H1 (cell line): ENCODE results near the gene ZNF391. TPM values are rescaled to one million over a fixed set of nuclear protein-coding genes. Genes with fewer than 3 reads are reported as not detected.

Experiments
- CTCF ChIA-PET: fragments of 300-600 bp; sonication (Branson Sonifier 250); formaldehyde crosslinking; loops from one replicate; lab custom pipeline; 2021; ENCODE audit not compliant: partially characterized antibody; lab: Charles Lee
- POLR2A ChIA-PET: fragments of 300-600 bp; sonication (Branson Sonifier 250); formaldehyde crosslinking; loops from one replicate; lab custom pipeline; 2021; ENCODE audit warnings: inconsistent platforms; ENCODE audit not compliant: partially characterized antibody; lab: Charles Lee
- DNase-seq, 2 experiments: peaks; one replicate each; pipeline versions ENCODE4 v3.0.0 to v3.0.0-alpha.2; 2010 to 2022; ENCODE audit warnings: low spot score in 2 of 2, low read depth in 1 of 2, mixed read lengths in 1 of 2
- FAIRE-seq: peaks from 2 replicates; lab custom pipeline; 2011; peaks lifted over from hg19 to GRCh38; lab: Jason Lieb, UNC
- H2AFZ ChIP-seq: 2 replicates; pipeline ENCODE4 v1.8.1; 2012; ENCODE audit warnings: low read length, inconsistent platforms
- H2AK5ac ChIP-seq: 2 replicates; pipeline ENCODE4 v1.6.1; 2013; ENCODE audit warnings: low read depth, low read length
- H2BK120ac ChIP-seq: replicated peaks from 2 replicates; pipeline ENCODE3; 2013; ENCODE audit warnings: low read depth, low read length, inconsistent platforms
- H2BK12ac ChIP-seq: 2 replicates; pipeline ENCODE4 v1.6.1; 2013; ENCODE audit warnings: low read depth, low read length
- H2BK15ac ChIP-seq: 2 replicates; pipeline ENCODE4 v1.6.1; 2013; ENCODE audit warnings: low read length
- H2BK20ac ChIP-seq: 2 replicates; pipeline ENCODE4 v1.6.1; 2013; ENCODE audit warnings: low read length
- H2BK5ac ChIP-seq: 2 replicates; pipeline ENCODE4 v1.6.1; 2013; ENCODE audit warnings: low read depth, low read length
- H3K14ac ChIP-seq: 2 replicates; pipeline ENCODE4 v1.6.1; 2013; ENCODE audit warnings: inconsistent platforms; ENCODE audit not compliant: insufficient read length
- H3K18ac ChIP-seq: 2 replicates; pipeline ENCODE4 v1.6.1; 2013; ENCODE audit warnings: low read length; ENCODE audit errors: extremely low read depth
- H3K23ac ChIP-seq: 2 replicates; pipeline ENCODE4 v1.6.1; 2013; ENCODE audit warnings: inconsistent platforms; ENCODE audit not compliant: insufficient read length
- H3K23me2 ChIP-seq: 2 replicates; pipeline ENCODE4 v1.6.1; 2013; ENCODE audit warnings: low read depth, low read length
- H3K27ac ChIP-seq: 2 replicates; pipeline ENCODE4 v1.6.1; 2011; ENCODE audit warnings: low read depth, low read length, inconsistent platforms
- H3K27me3 ChIP-seq, 4 experiments: replicated peaks in 1 of 4; 1 replicate in 1 of 4; 2 replicates in 3 of 4; pipeline versions ENCODE4 v1.6.1 to v1.8.1; 2011 to 2013; ENCODE audit warnings: low read length in 3 of 4, mild to moderate bottlenecking in 3 of 4, inconsistent platforms in 2 of 4, mixed read lengths in 2 of 4, moderate library complexity in 1 of 4; ENCODE audit not compliant: control insufficient read depth in 3 of 4, insufficient read depth in 3 of 4; ENCODE audit errors: extremely low read depth in 1 of 4
- H3K36me3 ChIP-seq, 4 experiments: 2 replicates each; pipeline versions ENCODE4 v1.6.1 to v1.8.1; 2011 to 2013; ENCODE audit warnings: mild to moderate bottlenecking in 4 of 4, low read length in 3 of 4, moderate library complexity in 2 of 4, control low read depth in 1 of 4, inconsistent platforms in 1 of 4; ENCODE audit not compliant: insufficient read depth in 4 of 4, control insufficient read depth in 2 of 4
- H3K4ac ChIP-seq: replicated peaks from 2 replicates; pipeline ENCODE3; 2013; ENCODE audit warnings: low read length, low read depth, mixed read lengths, inconsistent platforms; ENCODE audit not compliant: insufficient read length
- H3K4me1 ChIP-seq, 4 experiments: replicated peaks in 1 of 4; 1 replicate in 1 of 4; 2 replicates in 3 of 4; pipeline versions ENCODE4 v1.6.1 to v1.8.1; 2011 to 2013; ENCODE audit warnings: low read length in 3 of 4, inconsistent platforms in 2 of 4, mixed read lengths in 1 of 4; ENCODE audit not compliant: insufficient read depth in 4 of 4, control insufficient read depth in 3 of 4
- H3K4me2 ChIP-seq, 2 experiments: 2 replicates each; pipeline versions ENCODE4 v1.6.1 to v1.8.1; 2011 to 2013; ENCODE audit warnings: low read depth in 2 of 2, low read length in 2 of 2, control low read depth in 1 of 2, inconsistent platforms in 1 of 2, mild to moderate bottlenecking in 1 of 2; ENCODE audit not compliant: insufficient read depth in 1 of 2
- H3K4me3 ChIP-seq, 4 experiments: fragments of 200-600, 300-600 bp in 1 of 4; sonication (generic), shearing (Covaris generic), sonication (Bioruptor Twin) in 1 of 4; 2 replicates each; pipeline versions ENCODE4 v1.5.1 to v1.8.1; 2011 to 2016; ENCODE audit warnings: low read length in 4 of 4, low read depth in 3 of 4, control low read depth in 2 of 4, inconsistent platforms in 2 of 4, mild to moderate bottlenecking in 2 of 4, mixed read lengths in 1 of 4, moderate library complexity in 1 of 4; ENCODE audit not compliant: insufficient read depth in 2 of 4; ENCODE audit errors: extremely low read depth in 1 of 4
- H3K56ac ChIP-seq: replicated peaks from 2 replicates; pipeline ENCODE3; 2013; ENCODE audit warnings: low read depth, mild to moderate bottlenecking, mixed read lengths, low read length, inconsistent platforms; ENCODE audit not compliant: insufficient read length
- H3K79me1 ChIP-seq: 2 replicates; pipeline ENCODE4 v1.6.1; 2013; ENCODE audit warnings: low read depth, low read length, control low read depth
- H3K79me2 ChIP-seq, 2 experiments: 2 replicates each; pipeline versions ENCODE4 v1.6.1 to v1.8.1; 2012 to 2013; ENCODE audit warnings: low read length in 2 of 2, mild to moderate bottlenecking in 2 of 2, inconsistent platforms in 1 of 2; ENCODE audit not compliant: insufficient read depth in 2 of 2, control insufficient read depth in 1 of 2
- H3K9ac ChIP-seq, 4 experiments: replicated peaks in 1 of 4; 1 replicate in 1 of 4; 2 replicates in 3 of 4; pipeline versions ENCODE4 v1.6.1 to v1.8.1; 2011 to 2013; ENCODE audit warnings: low read depth in 3 of 4, low read length in 3 of 4, control low read depth in 2 of 4, mild to moderate bottlenecking in 2 of 4, moderate library complexity in 2 of 4, inconsistent platforms in 1 of 4; ENCODE audit errors: extremely low read depth in 1 of 4
- H3K9me3 ChIP-seq, 2 experiments: 2 replicates each; pipeline versions ENCODE4 v1.6.1 to v1.8.1; 2012 to 2013; ENCODE audit warnings: mild to moderate bottlenecking in 2 of 2, moderate library complexity in 2 of 2, control low read depth in 1 of 2, inconsistent platforms in 1 of 2, low read depth in 1 of 2, low read length in 1 of 2, mixed read lengths in 1 of 2; ENCODE audit not compliant: insufficient read depth in 2 of 2
- H4K20me1 ChIP-seq, 2 experiments: replicated peaks in 1 of 2; 2 replicates each; pipeline versions ENCODE3 to v1.8.1; 2011 to 2013; ENCODE audit warnings: inconsistent platforms in 2 of 2, low read length in 2 of 2, mild to moderate bottlenecking in 1 of 2; ENCODE audit not compliant: insufficient read depth in 2 of 2, control insufficient read depth in 1 of 2
- H4K5ac ChIP-seq: 2 replicates; pipeline ENCODE4 v1.6.1; 2013; ENCODE audit warnings: low read length, low read depth, mixed read lengths, inconsistent platforms; ENCODE audit not compliant: insufficient read length
- H4K8ac ChIP-seq: 2 replicates; pipeline ENCODE4 v1.8.0; 2013; ENCODE audit warnings: mild to moderate bottlenecking, moderate library complexity, low read length, inconsistent platforms; ENCODE audit not compliant: insufficient read depth; ENCODE audit errors: extremely low read depth
- H4K91ac ChIP-seq: replicated peaks from 2 replicates; pipeline ENCODE3; 2013; ENCODE audit warnings: low read length, mixed read lengths, inconsistent platforms; ENCODE audit not compliant: insufficient read length
- CBX5 ChIP-seq: fragments of 300-800, 300-1000 bp; sonication (generic); IDR thresholded peaks from 2 replicates; pipeline ENCODE4 v1.7.1; 2016; ENCODE audit warnings: antibody characterized with exemption, low read length, low read depth
- CTCF ChIP-seq, 3 experiments: IDR thresholded peaks; 1 replicate in 2 of 3; 2 replicates in 1 of 3; pipeline versions ENCODE4 v1.5.1 to v1.6.1; 2011; ENCODE audit warnings: low read length in 3 of 3, mild to moderate bottlenecking in 3 of 3, inconsistent platforms in 2 of 3, low read depth in 1 of 3, moderate library complexity in 1 of 3; ENCODE audit not compliant: insufficient read depth in 1 of 3; ENCODE audit errors: control extremely low read depth in 1 of 3
- HDAC2 ChIP-seq, 2 experiments: fragments of 300-600 bp in 1 of 2; sonication (generic) in 1 of 2; IDR thresholded peaks; 2 replicates each; pipeline ENCODE4 v1.6.1; 2011 to 2012; ENCODE audit warnings: low read depth in 2 of 2, low read length in 2 of 2, mild to moderate bottlenecking in 2 of 2, moderate library complexity in 2 of 2, borderline replicate concordance in 1 of 2, inconsistent platforms in 1 of 2
- MAFK ChIP-seq: IDR thresholded peaks from 2 replicates; pipeline ENCODE4 v1.6.1; 2012; ENCODE audit warnings: low read depth, mild to moderate bottlenecking, improper control_type of control experiment, low read length
- RBBP5 ChIP-seq: IDR thresholded peaks from 2 replicates; pipeline ENCODE4 v1.7.1; 2012; ENCODE audit warnings: low read depth, mild to moderate bottlenecking, inconsistent platforms, low read length, moderate library complexity, borderline replicate concordance
- RXRA ChIP-seq: IDR thresholded peaks from 2 replicates; pipeline ENCODE4 v1.6.1; 2011; ENCODE audit warnings: low read depth, mild to moderate bottlenecking, low read length, moderate library complexity; ENCODE audit not compliant: insufficient read depth
- WGBS, 2 experiments: shearing (Covaris generic) in 1 of 2; methylation state at CpG; one replicate each; pipeline versions ENCODE4 v1.1.6 to v1.1.7; 2013 to 2015; ENCODE audit warnings: low lambda C conversion rate in 2 of 2, mixed read lengths in 2 of 2, inconsistent platforms in 1 of 2, low coverage in 1 of 2, missing lambda C conversion rate in 1 of 2; ENCODE audit not compliant: insufficient replicate concordance in 2 of 2, insufficient coverage in 1 of 2, insufficient read length in 1 of 2; ENCODE audit errors: extremely low coverage in 1 of 2, missing lambda C conversion rate in 1 of 2; 5-methylcytosine and 5-hydroxymethylcytosine counted together
- polyA plus RNA-seq, 7 experiments: library from polyadenylated mRNA; depleted of rRNA in 3 of 7; stranded (reverse) in 5 of 7; unstranded in 2 of 7; fragments of >200 nt in 5 of 7; fragments of 200-250 nt in 2 of 7; gene quantifications; 1 replicate in 5 of 7; 2 replicates in 1 of 7; 4 replicates in 1 of 7; pipeline versions ENCODE4 v1.2.1 to v1.2.3, GENCODE V29; 2011 to 2013; ENCODE audit warnings: missing spikeins in 2 of 7, mixed read lengths in 2 of 7
- total RNA-seq: library from RNA; stranded (reverse); fragmentation: NEBNext Ultra II Directional; extraction: Animal tissue kit (Norgen Biotek cat#: 25700); gene quantifications from 2 replicates; pipeline ENCODE4 v1.2.1, GENCODE V29; 2021

ZNF391 gene
- total and polyA plus RNA-seq, 2 of the 8 experiments (the other 6 are each of a cell fraction or from before 2014, with no cell fraction given), result 4.8 to 13.0 TPM

- Histone ChIP-seq H2AK5ac (no peak overlapping the region), H3K27me3 (no peaks in the 10 kb centered on the region), H2BK5ac (no peak overlapping the region), H2AFZ (0 out of 2 replicates have a peak overlapping the region, but pooled peaks have one; percentile 43), H3K14ac (no peak overlapping the region), H3K4ac (no peak overlapping the region), H4K8ac (no peak overlapping the region), H2BK20ac (no peak overlapping the region), H3K23me2 (no peaks in the 10 kb centered on the region; the same call in 1 of the 2 replicates), H3K79me1 (no peaks in the 10 kb centered on the region), H3K23ac (no peak overlapping the region), H3K4me3 (peak overlapping the region in 1 of 4 experiments; percentile 94; a peak in 2 of 8 replicates), H3K36me3 (no peaks in the 10 kb centered on the region), H3K9ac (no peak overlapping the region), H3K79me2 (no peaks in the 10 kb centered on the region), H3K4me1 (peaks cover 0 to 8% (median 5%) of the 10 kb centered on the region in 4 experiments; a peak in 3 of 7 replicates), H3K9me3 (peaks cover 0 to under 1% of the 10 kb centered on the region in 2 experiments; a peak in 1 of 4 replicates), H2BK15ac (no peak overlapping the region), H3K27ac (no peak overlapping the region), H3K18ac (no peak overlapping the region), H3K56ac (no peak overlapping the region), H3K4me2 (peak overlapping the region; percentile 85 to 98), H2BK12ac (no peak overlapping the region), H4K91ac (no peak overlapping the region), H2BK120ac (no peak overlapping the region), H4K5ac (no peak overlapping the region), H4K20me1 (no peaks in the 10 kb centered on the region)
- CTCF ChIA-PET, result interaction anchor here (0.6 to 1.0 kb wide), 2 partner anchors 9 to 102 kb away, joined by 3 to 4 read pairs; no protein-coding TSS in a partner anchor
- no peak for DNase-seq
- no peak for FAIRE-seq
- 48% methylated on average over 7 of the region's 7 CpGs; no CpG with 5 or more reads in 1 of the 2 experiments for WGBS, 2 experiments
- POLR2A ChIA-PET, result no interaction called here
- TF ChIP-seq RBBP5 (no peak), MAFK (no peak), CBX5 (no peak), HDAC2 (IDR thresholded peaks at IDR 0.05; ENCODE audit: borderline replicate concordance in 1 of 2, low read depth in 2 of 2, low read length in 2 of 2) (no peak), RXRA (no peak), CTCF (IDR thresholded peaks at IDR 0.05; ENCODE audit: control extremely low read depth in 1 of 3, insufficient read depth in 1 of 3, low read depth in 1 of 3, low read length in 3 of 3) (peak in 1 of 3 experiments; percentile 32; a peak in 1 of 4 replicates)
Measured at GRCh38 chr6:27375613-27376079, 12.9 kb upstream of the ZNF391 start.
